ENCODE results near the gene CDCA7L. TPM values are rescaled to one million over a fixed set of nuclear protein-coding genes. Genes with fewer than 3 reads are reported as not detected.

Gene CDCA7L
- total RNA-seq, 1 experiment from 2014 or later: 59.9 TPM

- Histone ChIP-seq H3K4me1 (ENCODE audit: insufficient read depth, low read length) (no peaks in the 10 kb centered on the region), H3F3A (ENCODE audit: low read length, unreplicated experiment) (no peaks in the 10 kb centered on the region), H3K9me3 (ENCODE audit: low read length) (no peaks in the 10 kb centered on the region), H3K79me2 (ENCODE audit: low read length) (no peaks in the 10 kb centered on the region), H3K4me3 (ENCODE audit: low read length) (no peak overlapping the region), H3K4me2 (ENCODE audit: low read length) (no peak overlapping the region), H3K9me2 (replicated peaks; ENCODE audit: low read length) (no peaks in the 10 kb centered on the region), H3K36me3 (ENCODE audit: low read depth, low read length) (no peaks in the 10 kb centered on the region), H3K27ac (ENCODE audit: low read length) (no peak overlapping the region), H4K20me1 (ENCODE audit: low read length) (no peaks in the 10 kb centered on the region), H3K9ac (ENCODE audit: low read length) (no peak overlapping the region), H3K27me3 (ENCODE audit: low read length) (no peaks in the 10 kb centered on the region), H2AFZ (ENCODE audit: low read length) (no peak overlapping the region)
- CTCF ChIA-PET: no interaction called here
- TF ChIP-seq CTCF (conservative IDR thresholded peaks at IDR 0.05; ENCODE audit: low read depth, low read length): no peak
- no peak for TF ChIP-seq EZH2 (IDR thresholded peaks at IDR 0.05; ENCODE audit: low read length, unreplicated experiment)
- TF ChIP-seq EZH2phosphoT487 (IDR thresholded peaks at IDR 0.05; ENCODE audit: borderline replicate concordance, low read length): no peak
- no TSS peak for BruUV-seq (replicated peaks)
- POLR2A ChIA-PET (ENCODE audit: unreplicated experiment): no interaction called here
- DNase-seq (no peak), ATAC-seq (no peak)
- intact Hi-C loops (cut with micrococcal nuclease): no loop called here
These were observed 35.3 kb upstream of the CDCA7L start for GRCh38 chr7:21980926-21981500.

DNA sequence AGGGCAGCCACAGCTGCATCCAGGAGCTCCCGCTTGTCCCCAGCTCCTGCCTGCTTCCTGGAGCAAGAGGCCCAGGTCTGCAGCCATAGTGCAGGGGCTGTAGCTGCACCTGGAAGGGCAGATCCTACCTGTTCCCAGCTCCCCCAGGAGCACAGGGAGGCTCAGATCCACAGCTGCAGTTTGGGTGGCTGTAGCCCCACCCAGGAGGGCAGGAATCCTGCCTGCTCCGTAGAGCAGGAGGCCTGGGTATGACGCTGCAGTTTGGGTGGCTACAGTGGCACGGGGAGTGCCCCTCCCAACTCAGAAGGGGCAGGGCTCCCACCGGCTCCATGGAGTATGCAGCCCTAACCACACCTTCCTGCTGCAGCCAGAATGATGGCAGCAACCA, 26.7 kb upstream of the CDCA7L start:
- BruUV-seq (replicated peaks): no TSS peak
- Histone ChIP-seq H3K9me3 (ENCODE audit: low read length) (no peaks in the 10 kb centered on the region), H3K9ac (ENCODE audit: low read length) (no peak overlapping the region), H3K4me2 (ENCODE audit: low read length) (no peak overlapping the region), H3K27ac (ENCODE audit: low read length) (no peak overlapping the region), H3K27me3 (ENCODE audit: low read length) (no peaks in the 10 kb centered on the region), H2AFZ (ENCODE audit: low read length) (no peak overlapping the region), H3K79me2 (ENCODE audit: low read length) (no peaks in the 10 kb centered on the region), H3K4me1 (ENCODE audit: insufficient read depth, low read length) (no peaks in the 10 kb centered on the region), H4K20me1 (ENCODE audit: low read length) (no peaks in the 10 kb centered on the region), H3F3A (ENCODE audit: low read length, unreplicated experiment) (no peaks in the 10 kb centered on the region), H3K4me3 (ENCODE audit: low read length) (no peak overlapping the region), H3K36me3 (ENCODE audit: low read depth, low read length) (no peaks in the 10 kb centered on the region), H3K9me2 (replicated peaks; ENCODE audit: low read length) (no peaks in the 10 kb centered on the region)
- POLR2A ChIA-PET (ENCODE audit: unreplicated experiment): no interaction called here
- TF ChIP-seq EZH2 (IDR thresholded peaks at IDR 0.05; ENCODE audit: low read length, unreplicated experiment) (no peak), EZH2phosphoT487 (IDR thresholded peaks at IDR 0.05; ENCODE audit: borderline replicate concordance, low read length) (no peak), CTCF (conservative IDR thresholded peaks at IDR 0.05; ENCODE audit: low read depth, low read length) (no peak)
- ATAC-seq (no peak), DNase-seq (no peak)
- CTCF ChIA-PET: no interaction called here
- intact Hi-C loops (cut with micrococcal nuclease): no loop called here

DNA sequence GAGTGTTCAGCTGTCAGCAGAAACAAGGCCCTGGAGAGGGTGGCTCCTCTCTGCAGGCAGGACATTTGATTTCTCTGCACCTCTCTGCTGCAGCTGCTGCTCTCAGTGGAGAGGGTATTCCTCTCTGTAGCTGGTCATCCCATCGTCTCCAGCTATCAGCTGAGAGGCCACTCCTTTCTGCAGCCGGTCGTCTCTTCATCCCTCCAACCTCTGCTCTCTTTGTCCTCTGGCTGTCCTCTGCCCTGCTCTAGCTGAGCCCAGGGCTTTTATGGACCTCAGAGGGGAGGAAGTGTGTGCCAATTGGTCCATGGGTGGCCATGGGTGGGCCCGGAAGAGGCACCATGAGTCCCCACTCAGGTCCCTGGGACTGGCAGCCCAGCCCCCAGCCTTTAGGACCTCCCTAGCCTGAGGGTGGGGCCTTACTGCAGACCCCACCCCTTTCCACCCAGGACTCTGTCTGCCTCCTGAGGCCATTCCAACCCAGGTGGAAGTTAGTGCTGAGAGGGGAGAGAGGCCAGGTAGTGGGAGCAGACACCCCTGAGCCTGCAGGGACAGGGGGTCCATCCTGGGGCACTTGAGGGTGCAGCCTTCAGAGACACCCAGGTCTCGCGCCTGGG, 26.2 kb upstream of the CDCA7L start:
- ATAC-seq (no peak), DNase-seq (no peak)
- Histone ChIP-seq H3K9me2 (replicated peaks; ENCODE audit: low read length) (no peaks in the 10 kb centered on the region), H3K9me3 (ENCODE audit: low read length) (no peaks in the 10 kb centered on the region), H4K20me1 (ENCODE audit: low read length) (no peaks in the 10 kb centered on the region), H3K9ac (ENCODE audit: low read length) (no peak overlapping the region), H3K79me2 (ENCODE audit: low read length) (no peaks in the 10 kb centered on the region), H3K36me3 (ENCODE audit: low read depth, low read length) (no peaks in the 10 kb centered on the region), H3K4me1 (ENCODE audit: insufficient read depth, low read length) (no peaks in the 10 kb centered on the region), H3K4me2 (ENCODE audit: low read length) (no peak overlapping the region), H3K4me3 (ENCODE audit: low read length) (no peak overlapping the region), H2AFZ (ENCODE audit: low read length) (no peak overlapping the region), H3F3A (ENCODE audit: low read length, unreplicated experiment) (no peaks in the 10 kb centered on the region), H3K27me3 (ENCODE audit: low read length) (no peaks in the 10 kb centered on the region), H3K27ac (ENCODE audit: low read length) (no peak overlapping the region)
- ChIA-PET POLR2A (ENCODE audit: unreplicated experiment) (no interaction called here), CTCF (no interaction called here)
- BruUV-seq (replicated peaks): no TSS peak
- TF ChIP-seq EZH2phosphoT487 (IDR thresholded peaks at IDR 0.05; ENCODE audit: borderline replicate concordance, low read length) (no peak), CTCF (conservative IDR thresholded peaks at IDR 0.05; ENCODE audit: low read depth, low read length) (no peak), EZH2 (IDR thresholded peaks at IDR 0.05; ENCODE audit: low read length, unreplicated experiment) (no peak)
- intact Hi-C loops (cut with micrococcal nuclease): no loop called here

Data from PC-3 (cell line).